Measurements from ENCODE around the gene BACH2.

BACH2 gene

GRCh38 chr6:89954721-89955148 lies 341.9 kb downstream of the BACH2 start:
- no peak for DNase-seq

GRCh38 chr6:89952686-89953085 lies 344.0 kb downstream of the BACH2 start:
- peak; percentile 41 for DNase-seq

- DNase-seq, result no peak
Observed at GRCh38 chr6:89952105-89952671, 344.5 kb downstream of the BACH2 start.

GRCh38 chr6:89951574-89952104 lies 345.0 kb downstream of the BACH2 start:
- no peak for DNase-seq

GRCh38 chr6:89950879-89951391 lies 345.7 kb downstream of the BACH2 start:
- DNase-seq, result no peak

GRCh38 chr6:89950446-89950845 lies 346.2 kb downstream of the BACH2 start:
- DNase-seq, result no peak

GRCh38 chr6:89948876-89949275 lies 347.8 kb downstream of the BACH2 start:
- DNase-seq, result no peak

GRCh38 chr6:89944826-89945407 lies 351.7 kb downstream of the BACH2 start:
- no peak for DNase-seq

GRCh38 chr6:89944181-89944755 lies 352.4 kb downstream of the BACH2 start:
- DNase-seq, result no peak

GRCh38 chr6:89942601-89943000 lies 354.0 kb downstream of the BACH2 start:
- DNase-seq, result no peak

- no peak for DNase-seq
Observed at GRCh38 chr6:89941763-89942497, 354.7 kb downstream of the BACH2 start.

- DNase-seq, result no peak
Observed at GRCh38 chr6:89941031-89941762, 355.4 kb downstream of the BACH2 start.

GRCh38 chr6:89940225-89941027 lies 356.2 kb downstream of the BACH2 start:
- DNase-seq, result peak; percentile 55

- DNase-seq, result no peak
Observed at GRCh38 chr6:89939144-89939543, 357.5 kb downstream of the BACH2 start.

GRCh38 chr6:89938014-89938413 lies 358.6 kb downstream of the BACH2 start:
- no peak for DNase-seq

GRCh38 chr6:89936177-89936576 lies 360.5 kb downstream of the BACH2 start:
- DNase-seq, result no peak

GRCh38 chr6:89934685-89935366 lies 361.8 kb downstream of the BACH2 start:
- no peak for DNase-seq

GRCh38 chr6:89932245-89932802 lies 364.3 kb downstream of the BACH2 start:
- no peak for DNase-seq

GRCh38 chr6:89930789-89931188 lies 365.9 kb downstream of the BACH2 start:
- no peak for DNase-seq

GRCh38 chr6:89928604-89929003 lies 368.0 kb downstream of the BACH2 start:
- no peak for DNase-seq
